Measurements from ENCODE around the gene TRIM54. TPM values are rescaled to one million over a fixed set of nuclear protein-coding genes. Genes with fewer than 3 reads are reported as not detected.

The TRIM54 gene
- total RNA-seq, 1 experiment from 2014 or later = 3.3 TPM

- CTCF ChIA-PET = interaction anchor here (1.3 to 1.9 kb wide), 3 partner anchors 13 to 53 kb away, joined by 3 to 14 read pairs (median 5); partner anchors contain the start of genes EIF2B4 and ZNF513
- peak; percentile 91 for ATAC-seq
- Mint-ChIP-seq H3K4me3 (peak within 1 kb of the TSS; percentile 93), H3K9me3 (peaks cover 8% of the 10 kb centered on the region), H3K27me3 (ENCODE audit: low read depth) (no peaks in the 10 kb centered on the region), H3K27ac (peak within 1 kb of the TSS; percentile 100), H3K4me1 (peaks cover 41% of the 10 kb centered on the region), H3K36me3 (peaks cover 12% of the 10 kb centered on the region)
- POLR2A ChIA-PET = interaction anchor here (0.6 to 2.3 kb wide), 11 partner anchors 13 to 340 kb away, joined by 3 to 13 read pairs (median 4); partner anchors contain the start of genes CAD, EIF2B4, SLC30A3 and SNX17
- peak; percentile 95 for DNase-seq (ENCODE audit: low spot score)
- TF ChIP-seq TCF7 (CRISPR knock-in tag; IDR thresholded peaks at IDR 0.05; ENCODE audit: low read depth) = no peak
- no peak for TF ChIP-seq ZMAT4 (CRISPR knock-in tag; IDR thresholded peaks at IDR 0.05)
- TF ChIP-seq KAT7 (CRISPR knock-in tag; IDR thresholded peaks at IDR 0.05; ENCODE audit: borderline replicate concordance) = peak; percentile 34; the same call in 1 of the 2 replicates
- TF ChIP-seq CREM (CRISPR knock-in tag; IDR thresholded peaks at IDR 0.05) = peak; percentile 97
- 0 out of 2 replicates have a peak, but pooled peaks have one; percentile 44 for TF ChIP-seq E2F1 (CRISPR knock-in tag; IDR thresholded peaks at IDR 0.05)
- TF ChIP-seq ZNF138 (CRISPR knock-in tag; conservative IDR thresholded peaks at IDR 0.05) = no peak
- peak; percentile 73; the same call in 1 of the 2 replicates for TF ChIP-seq MYBL2 (CRISPR knock-in tag; IDR thresholded peaks at IDR 0.05)
- TF ChIP-seq TEAD1 (CRISPR knock-in tag; IDR thresholded peaks at IDR 0.05) = 0 out of 2 replicates have a peak, but pooled peaks have one; percentile 38
- peak; percentile 33; the same call in 1 of the 2 replicates for TF ChIP-seq IRF1 (CRISPR knock-in tag; IDR thresholded peaks at IDR 0.05)
- no peak for TF ChIP-seq JAZF1 (CRISPR knock-in tag; IDR thresholded peaks at IDR 0.05)
- TF ChIP-seq HMGXB4 (CRISPR knock-in tag; IDR thresholded peaks at IDR 0.05) = peak; percentile 40; the same call in 1 of the 2 replicates
- TF ChIP-seq ETV6 (CRISPR knock-in tag; IDR thresholded peaks at IDR 0.05) = peak; percentile 47
- peak; percentile 74; the same call in 1 of the 2 replicates for TF ChIP-seq ZBTB21 (CRISPR knock-in tag; IDR thresholded peaks at IDR 0.05; ENCODE audit: borderline replicate concordance)
- TF ChIP-seq USF2 (CRISPR knock-in tag; IDR thresholded peaks at IDR 0.05) = peak; percentile 73
- peak; percentile 93 for TF ChIP-seq FOXK1 (CRISPR knock-in tag; IDR thresholded peaks at IDR 0.05)
- peak; percentile 52; the same call in 1 of the 2 replicates for TF ChIP-seq RELA (CRISPR knock-in tag; IDR thresholded peaks at IDR 0.05; ENCODE audit: borderline replicate concordance)
- peak; percentile 50; the same call in 1 of the 2 replicates for TF ChIP-seq PRDM15 (CRISPR knock-in tag; IDR thresholded peaks at IDR 0.05)
- peak; percentile 72; the same call in 1 of the 2 replicates for TF ChIP-seq TP53 (CRISPR knock-in tag; IDR thresholded peaks at IDR 0.05)
- no peak for TF ChIP-seq ELF4 (CRISPR knock-in tag; IDR thresholded peaks at IDR 0.05; ENCODE audit: low read depth)
- TF ChIP-seq MAX (CRISPR knock-in tag; IDR thresholded peaks at IDR 0.05) = peak; percentile 95
- peak; percentile 67 for TF ChIP-seq GABPB1 (CRISPR knock-in tag; IDR thresholded peaks at IDR 0.05)
- TF ChIP-seq NFE2L1 (CRISPR knock-in tag; IDR thresholded peaks at IDR 0.05) = peak; percentile 14; the same call in 1 of the 2 replicates
- TF ChIP-seq RORB (CRISPR knock-in tag; IDR thresholded peaks at IDR 0.05) = no peak
- peak; percentile 57; the same call in 1 of the 2 replicates for TF ChIP-seq SMAD3 (CRISPR knock-in tag; IDR thresholded peaks at IDR 0.05; ENCODE audit: borderline replicate concordance)
- TF ChIP-seq STAT6 (CRISPR knock-in tag; conservative IDR thresholded peaks at IDR 0.05; ENCODE audit: low read depth) = no peak
These were observed 74.4 kb downstream of the TRIM54 start, which contains the start of gene GTF3C2 for GRCh38 chr2:27356382-27357181. Gene GTF3C2 (minus strand): TSS chr2:27356764. CDS start chr2:27343554, 13,210 bp downstream.
